ENCODE results near the gene NEU4. TPM values are rescaled to one million over a fixed set of nuclear protein-coding genes. Genes with fewer than 3 reads are reported as not detected.
"Not testable (repeated sequence)": the region's sequence is repeated elsewhere in the genome, so short reads cannot be mapped to it uniquely, and the experiment has no call there.

Gene NEU4
- total and polyA plus RNA-seq, 10 donors: 0.04 to 1.9 (median 0.32) TPM; not detected in 3

- Histone ChIP-seq H3K9me3 (no peaks in the 10 kb centered on the region), H3K27me3 (replicated peaks in 1 of 7) (peaks cover 0 to 34% (median 24%) of the 10 kb centered on the region in 7 donors), H3K36me3 (no peaks in the 10 kb centered on the region), H3K27ac (peak overlapping the region in 4 of 8 donors; percentile 26 to 60 (median 44)), H3K4me1 (peaks cover 14 to 25% (median 22%) of the 10 kb centered on the region in 6 donors), H3K4me3 (peak overlapping the region; percentile 40 to 74 (median 46))
- peak; percentile 83 for DNase-seq
- intact Hi-C loops (cut with DNase I; ENCODE audit: low total_unique reads): no loop called here
- 2 to 3% (median 3%) methylated on average over 21 to 109 of the region's 109 CpGs for WGBS, 5 donors
- no peak for TF ChIP-seq POLR2A (IDR thresholded peaks at IDR 0.05)
- peak in 2 of 3 donors; percentile 28 to 65 for TF ChIP-seq POLR2AphosphoS5 (IDR thresholded peaks at IDR 0.05)
Measured at GRCh38 chr2:241803387-241804325, 5.3 kb upstream of the NEU4 start.

DNA sequence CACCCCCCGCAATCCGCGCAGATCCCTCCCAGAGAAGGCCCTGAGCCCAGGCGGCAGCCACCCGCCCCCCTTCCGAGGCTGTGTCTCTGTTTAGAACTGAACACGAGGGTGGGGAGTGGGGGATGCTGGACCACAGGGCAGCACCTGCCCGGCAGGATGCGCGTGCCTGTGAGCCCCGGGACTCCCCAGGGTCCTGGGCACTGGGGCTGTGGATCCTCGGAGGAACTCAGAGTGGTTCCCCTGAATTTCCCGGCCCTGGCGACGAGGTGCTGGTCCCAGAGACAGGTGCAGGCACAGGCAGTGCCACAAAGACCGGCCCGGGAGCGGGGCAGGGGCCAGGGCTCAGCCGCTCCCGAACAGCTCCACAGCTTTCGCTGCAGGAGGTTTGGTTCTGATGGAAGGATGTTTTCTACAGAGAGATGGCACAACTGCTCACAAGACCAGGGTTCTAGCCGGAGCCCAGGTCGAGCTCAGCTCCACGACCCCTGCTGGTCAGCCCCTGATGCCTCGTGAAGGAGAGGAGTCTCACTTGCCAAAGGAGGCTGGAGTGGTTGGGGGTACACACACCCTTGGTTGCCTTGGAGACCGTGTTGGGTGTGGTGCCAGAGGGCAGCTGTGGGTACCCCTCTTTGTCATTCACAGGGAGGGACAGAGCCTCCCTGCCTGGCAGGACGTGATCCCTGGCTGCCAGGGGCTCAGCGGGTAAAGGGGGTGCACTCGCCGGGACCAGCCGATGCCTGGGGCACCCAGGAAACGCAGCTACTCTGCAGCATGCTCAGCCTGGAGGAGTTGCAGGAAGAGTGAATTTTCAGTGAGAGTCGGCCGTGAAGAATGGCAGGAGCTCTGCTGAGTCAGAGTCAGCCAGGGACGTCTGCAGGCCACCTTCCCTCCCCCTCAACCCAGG lies 4.4 kb upstream of the NEU4 start:
- intact Hi-C loops (cut with DNase I; ENCODE audit: low total_unique reads): no loop called here
- Histone ChIP-seq H3K4me3 (peak overlapping the region in 7 of 8 donors; percentile 40 to 74 (median 48)), H3K27me3 (replicated peaks in 1 of 7) (peaks cover 0 to 43% (median 24%) of the 10 kb centered on the region in 7 donors), H3K27ac (peak overlapping the region in 4 of 8 donors; percentile 26 to 60 (median 44)), H3K36me3 (no peaks in the 10 kb centered on the region), H3K9me3 (no peaks in the 10 kb centered on the region), H3K4me1 (peaks cover 14 to 25% (median 22%) of the 10 kb centered on the region in 6 donors)
- no peak for TF ChIP-seq POLR2A (IDR thresholded peaks at IDR 0.05)
- TF ChIP-seq, protein P1, sequence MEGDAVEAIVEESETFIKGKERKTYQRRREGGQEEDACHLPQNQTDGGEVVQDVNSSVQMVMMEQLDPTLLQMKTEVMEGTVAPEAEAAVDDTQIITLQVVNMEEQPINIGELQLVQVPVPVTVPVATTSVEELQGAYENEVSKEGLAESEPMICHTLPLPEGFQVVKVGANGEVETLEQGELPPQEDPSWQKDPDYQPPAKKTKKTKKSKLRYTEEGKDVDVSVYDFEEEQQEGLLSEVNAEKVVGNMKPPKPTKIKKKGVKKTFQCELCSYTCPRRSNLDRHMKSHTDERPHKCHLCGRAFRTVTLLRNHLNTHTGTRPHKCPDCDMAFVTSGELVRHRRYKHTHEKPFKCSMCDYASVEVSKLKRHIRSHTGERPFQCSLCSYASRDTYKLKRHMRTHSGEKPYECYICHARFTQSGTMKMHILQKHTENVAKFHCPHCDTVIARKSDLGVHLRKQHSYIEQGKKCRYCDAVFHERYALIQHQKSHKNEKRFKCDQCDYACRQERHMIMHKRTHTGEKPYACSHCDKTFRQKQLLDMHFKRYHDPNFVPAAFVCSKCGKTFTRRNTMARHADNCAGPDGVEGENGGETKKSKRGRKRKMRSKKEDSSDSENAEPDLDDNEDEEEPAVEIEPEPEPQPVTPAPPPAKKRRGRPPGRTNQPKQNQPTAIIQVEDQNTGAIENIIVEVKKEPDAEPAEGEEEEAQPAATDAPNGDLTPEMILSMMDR (IDR thresholded peaks at IDR 0.05 in 8 of 11, conservative IDR thresholded peaks at IDR 0.05 in 3 of 11): no peak
- no peak for TF ChIP-seq POLR2AphosphoS5 (IDR thresholded peaks at IDR 0.05)
- peak; percentile 75 for DNase-seq
- 5 to 10% (median 8%) methylated on average over 8 to 35 of the region's 35 CpGs for WGBS, 5 donors

- H3K4me3 ChIP-seq; H3K36me3 ChIP-seq; H3K9me3 ChIP-seq; intact Hi-C loops (cut with DNase I; ENCODE audit: low total_unique reads); H3K27ac ChIP-seq; DNase-seq: not testable (repeated sequence)
- WGBS, 5 donors: 26 to 50% (median 50%) methylated on average over 1 to 3 of the region's 8 CpGs; no CpG with 5 or more reads in 2 of the 5 donors
- Histone ChIP-seq H3K4me1 (peaks cover 14 to 25% (median 22%) of the 10 kb centered on the region in 6 donors), H3K27me3 (replicated peaks in 1 of 7) (peaks cover 0 to 47% (median 24%) of the 10 kb centered on the region in 7 donors)
Measured at GRCh38 chr2:241806217-241806616, 2.8 kb upstream of the NEU4 start.

- TF ChIP-seq POLR2AphosphoS5 (IDR thresholded peaks at IDR 0.05) (no peak), POLR2A (IDR thresholded peaks at IDR 0.05) (no peak)
- TF ChIP-seq, protein P1 (IDR thresholded peaks at IDR 0.05 in 8 of 11, conservative IDR thresholded peaks at IDR 0.05 in 3 of 11): no peak
- Histone ChIP-seq H3K4me3 (no peak overlapping the region), H3K4me1 (peaks cover 12 to 21% (median 18%) of the 10 kb centered on the region in 6 donors), H3K36me3 (no peaks in the 10 kb centered on the region), H3K27me3 (replicated peaks in 1 of 7) (peaks cover 0 to 51% (median 17%) of the 10 kb centered on the region in 7 donors), H3K27ac (peak overlapping the region in 1 of 8 donors; percentile 22), H3K9me3 (no peaks in the 10 kb centered on the region)
- intact Hi-C loops (cut with DNase I; ENCODE audit: low total_unique reads): no loop called here
- 76 to 81% (median 78%) methylated on average over 16 to 17 of the region's 17 CpGs for WGBS, 5 donors
- DNase-seq: no peak
Measured at GRCh38 chr2:241808051-241808720, 807 bp upstream of the NEU4 start.

Measured in spleen (tissue), 11 donors.